Medulla oblongata (tissue), 1 donor: Measurements from ENCODE around the gene KRTAP10-11.
A peak's percentile ranks its signal among the peaks of the same experiment; 100 is the strongest.
"Not testable (repeated sequence)": the region's sequence is repeated elsewhere in the genome, so short reads cannot be mapped to it uniquely, and the experiment has no call there.

Source experiments
- DNase-seq: peaks from one replicate; pipeline ENCODE4 v3.0.0-alpha.2; 2015; ENCODE audit errors: extremely low spot score

KRTAP10-11 gene

GRCh38 chr21:44615466-44615865, 30.7 kb upstream of the KRTAP10-11 start:
- DNase-seq: no peak

GRCh38 chr21:44615911-44616590, 30.2 kb upstream of the KRTAP10-11 start:
- DNase-seq: no peak

GRCh38 chr21:44616591-44616926, 29.7 kb upstream of the KRTAP10-11 start:
- no peak for DNase-seq

GRCh38 chr21:44617071-44617501, 29.1 kb upstream of the KRTAP10-11 start:
- no peak for DNase-seq

GRCh38 chr21:44618504-44618903, 27.7 kb upstream of the KRTAP10-11 start:
- peak; percentile 11 for DNase-seq

GRCh38 chr21:44618909-44619308, 27.3 kb upstream of the KRTAP10-11 start:
- DNase-seq: no peak

GRCh38 chr21:44619886-44620285, 26.3 kb upstream of the KRTAP10-11 start:
- no peak for DNase-seq

GRCh38 chr21:44623575-44623974, 22.6 kb upstream of the KRTAP10-11 start:
- DNase-seq: no peak

GRCh38 chr21:44625756-44626155, 20.5 kb upstream of the KRTAP10-11 start:
- no peak for DNase-seq

GRCh38 chr21:44626262-44626661, 20.0 kb upstream of the KRTAP10-11 start:
- no peak for DNase-seq

GRCh38 chr21:44626673-44627143, 19.5 kb upstream of the KRTAP10-11 start, which contains the start of gene KRTAP10-9:
KRTAP10-9 (plus strand) TSS chr21:44627093; CDS start chr21:44627172, 79 bp downstream.
- no peak for DNase-seq

GRCh38 chr21:44627181-44627822, 18.9 kb upstream of the KRTAP10-11 start:
- DNase-seq: not testable (repeated sequence)

- DNase-seq: not testable (repeated sequence)
Observed at GRCh38 chr21:44627831-44628233, 18.4 kb upstream of the KRTAP10-11 start.

GRCh38 chr21:44628707-44629391, 17.4 kb upstream of the KRTAP10-11 start:
- no peak for DNase-seq

GRCh38 chr21:44630440-44630839, 15.8 kb upstream of the KRTAP10-11 start:
- no peak for DNase-seq

- no peak for DNase-seq
Observed at GRCh38 chr21:44632067-44632466, 14.1 kb upstream of the KRTAP10-11 start.

GRCh38 chr21:44636209-44637017, 9.8 kb upstream of the KRTAP10-11 start:
- no peak for DNase-seq

- no peak for DNase-seq
Observed at GRCh38 chr21:44637018-44637850, 9.0 kb upstream of the KRTAP10-11 start, which contains the start of gene KRTAP10-10. KRTAP10-10 (plus strand) TSS chr21:44637356; CDS start chr21:44637418, 62 bp downstream.

GRCh38 chr21:44637851-44638348, 8.3 kb upstream of the KRTAP10-11 start:
- not testable (repeated sequence) for DNase-seq

GRCh38 chr21:44638506-44639330, 7.5 kb upstream of the KRTAP10-11 start:
- not testable (repeated sequence) for DNase-seq
